Thoracic aorta (tissue), 2 donors: ENCODE results near the gene GSTM4. TPM values are rescaled to one million over a fixed set of nuclear protein-coding genes. Genes with fewer than 3 reads are reported as not detected.
"Not testable (repeated sequence)": the region's sequence is repeated elsewhere in the genome, so short reads cannot be mapped to it uniquely, and the experiment has no call there.

Source experiments
- ATAC-seq: fragments of 150-250 bp; one replicate; pipeline ENCODE4 v1.8.0; 2017; ENCODE audit warnings: low read depth; ENCODE audit not compliant: insufficient number of reproducible peaks, low FRiP score
- DNase-seq: peaks from one replicate; pipeline ENCODE4 v3.0.0-alpha.2; 2020; ENCODE audit warnings: low spot score
- H3K27ac ChIP-seq, 2 donors: fragments of 200-600 bp; sonication (generic); 1 replicate in 1 of 2; 2 replicates in 1 of 2; pipeline ENCODE4 v1.5.1; 2016; ENCODE audit warnings: mild to moderate bottlenecking in 2 of 2, moderate library complexity in 2 of 2
- H3K27me3 ChIP-seq: fragments of 200-600 bp; sonication (generic); replicated peaks from 2 replicates; pipeline ENCODE4 v1.6.0; 2016; ENCODE audit warnings: mild to moderate bottlenecking; ENCODE audit not compliant: insufficient read depth
- H3K36me3 ChIP-seq: fragments of 200-600 bp; sonication (generic); one replicate; pipeline ENCODE4 v1.5.1; 2016
- H3K4me1 ChIP-seq, 2 donors: fragments of 200-600 bp; sonication (generic); 1 replicate in 1 of 2; 2 replicates in 1 of 2; pipeline versions ENCODE4 v1.5.1 to v1.6.0; 2016; ENCODE audit warnings: low read depth in 2 of 2, mild to moderate bottlenecking in 1 of 2; ENCODE audit not compliant: control insufficient read depth in 1 of 2
- H3K4me3 ChIP-seq: fragments of 200-600 bp; sonication (generic); 2 replicates; pipeline ENCODE4 v1.5.1; 2016; ENCODE audit warnings: mild to moderate bottlenecking
- H3K9me3 ChIP-seq: fragments of 200-600 bp; sonication (generic); 2 replicates; pipeline ENCODE4 v1.5.1; 2016
- CTCF ChIP-seq: fragments of 200-600 bp; sonication (generic); IDR thresholded peaks from one replicate; pipeline ENCODE4 v1.5.1; 2019; ENCODE audit warnings: antibody characterized with exemption
- total RNA-seq, 2 donors: library from RNA; depleted of rRNA; stranded (reverse); fragments of >200 nt; gene quantifications; one replicate each; pipeline versions ENCODE4 v1.1.0 to v1.2.3, GENCODE V29; 2016

The GSTM4 gene
- total RNA-seq, 2 donors from 2014 or later: 15.7 to 28.4 TPM

DNA sequence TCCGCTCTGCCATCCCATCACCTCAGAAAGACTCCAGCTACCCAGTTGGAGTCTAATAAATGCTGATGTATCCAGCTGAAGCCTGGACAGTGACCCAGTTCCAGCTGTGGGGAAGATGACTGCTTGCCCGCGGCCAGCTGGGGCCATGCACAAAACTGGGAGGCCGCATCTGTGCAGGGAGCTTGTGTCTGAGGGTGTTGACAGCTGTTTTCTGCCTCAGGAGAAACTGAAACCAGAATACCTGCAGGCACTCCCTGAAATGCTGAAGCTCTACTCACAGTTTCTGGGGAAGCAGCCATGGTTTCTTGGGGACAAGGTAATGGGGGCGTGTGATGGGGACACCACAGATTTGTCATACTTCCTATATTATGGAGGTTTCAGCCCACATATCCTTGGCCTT is 15.2 kb downstream of the GSTM4 start:
- Histone ChIP-seq H3K36me3 (peaks cover 5% of the 10 kb centered on the region), H3K4me1 (peaks cover 6 to 11% of the 10 kb centered on the region in 2 donors), H3K27ac (no peak overlapping the region), H3K27me3 (no peaks in the 10 kb centered on the region), H3K4me3 (no peak overlapping the region), H3K9me3 (no peaks in the 10 kb centered on the region)
- no peak for TF ChIP-seq CTCF
- ATAC-seq: no peak
- no peak for DNase-seq

GRCh38 chr1:109673861-109674260 is 18.0 kb downstream of the GSTM4 start:
- not testable (repeated sequence) for DNase-seq, H3K4me1 ChIP-seq, H3K4me3 ChIP-seq, H3K9me3 ChIP-seq, ATAC-seq, H3K27ac ChIP-seq, H3K27me3 ChIP-seq, H3K36me3 ChIP-seq

DNA sequence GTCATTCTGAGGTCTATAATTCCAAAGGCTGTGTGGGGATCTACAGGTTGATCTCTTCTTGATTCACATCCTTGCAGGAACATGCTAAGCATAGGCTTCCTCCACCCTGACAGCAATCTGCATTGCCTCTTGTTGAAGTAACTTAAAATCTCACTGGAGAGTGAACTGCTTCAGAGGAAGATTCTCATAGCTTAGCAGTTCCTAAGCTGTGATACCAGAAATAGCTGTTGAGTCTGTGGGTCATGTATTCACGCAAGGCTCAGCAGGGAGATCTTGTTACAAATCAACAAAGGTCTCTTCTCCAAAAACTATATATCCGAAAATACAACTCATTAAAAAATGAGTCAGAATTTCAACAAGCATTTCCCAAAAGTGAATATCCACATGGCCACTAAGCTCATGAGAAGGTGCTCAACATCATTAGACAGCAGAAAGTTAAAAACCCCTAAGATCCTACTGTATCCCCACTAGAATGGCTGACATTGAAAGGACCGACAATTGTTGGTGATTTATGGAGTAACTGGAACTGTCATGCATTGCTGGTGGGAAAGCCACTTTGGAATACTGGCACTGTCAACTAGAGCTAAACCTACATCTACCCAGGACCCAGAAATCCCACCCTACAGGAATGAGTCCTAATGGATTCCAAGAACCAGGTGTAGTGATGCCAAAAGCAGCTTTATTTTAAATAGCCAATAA is 20.9 kb downstream of the GSTM4 start:
- DNase-seq, H3K4me3 ChIP-seq, H3K27ac ChIP-seq, H3K36me3 ChIP-seq, H3K9me3 ChIP-seq, ATAC-seq, H3K27me3 ChIP-seq, H3K4me1 ChIP-seq: not testable (repeated sequence)

DNA sequence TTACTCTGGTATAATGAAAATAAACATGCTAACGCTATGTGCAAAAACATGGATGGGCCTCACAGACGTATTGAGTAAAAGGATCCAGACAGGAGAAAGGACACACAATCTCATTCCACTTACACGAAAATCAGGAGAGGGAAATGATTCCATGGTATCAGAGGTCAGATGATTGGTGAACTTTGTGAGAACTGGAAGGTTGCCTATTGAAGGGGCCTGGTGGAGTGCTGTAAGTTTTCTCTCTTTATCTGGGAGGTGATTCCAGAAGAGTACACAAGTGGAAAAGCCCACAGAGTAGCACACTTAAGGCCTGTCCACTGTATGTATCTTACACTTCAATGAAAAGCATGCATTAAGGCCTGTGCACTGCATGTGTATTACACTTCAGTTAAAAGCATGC is 21.6 kb downstream of the GSTM4 start:
- ATAC-seq (no peak), DNase-seq (no peak)
- no peak overlapping the region for H3K4me3 ChIP-seq
- H3K27me3 ChIP-seq: no peaks in the 10 kb centered on the region
- no peaks in the 10 kb centered on the region for H3K9me3 ChIP-seq
- no peak overlapping the region for H3K27ac ChIP-seq
- no peaks in the 10 kb centered on the region for H3K36me3 ChIP-seq
- TF ChIP-seq CTCF: no peak
- no peaks in the 10 kb centered on the region for H3K4me1 ChIP-seq

DNA sequence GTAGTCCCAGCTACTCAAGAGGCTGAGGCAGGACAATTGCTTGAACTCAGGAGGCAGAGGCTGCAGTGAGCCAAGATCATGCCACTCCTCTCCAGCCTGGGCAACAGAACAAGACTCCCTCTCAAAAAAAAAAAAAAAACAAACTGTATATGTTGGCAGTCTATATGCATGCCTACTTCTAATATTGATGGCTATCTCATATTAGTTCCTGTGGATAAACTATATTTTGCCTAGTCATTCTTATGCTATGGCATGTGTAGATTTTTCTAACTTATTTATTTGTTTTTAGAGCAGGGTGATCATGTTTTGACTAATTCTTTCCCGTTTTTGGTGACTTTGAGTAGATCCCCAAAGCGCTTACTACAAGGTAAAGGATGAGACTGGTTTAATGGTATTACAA is 22.7 kb downstream of the GSTM4 start:
- not testable (repeated sequence) for DNase-seq, H3K36me3 ChIP-seq, H3K9me3 ChIP-seq, H3K27me3 ChIP-seq, H3K4me3 ChIP-seq, H3K4me1 ChIP-seq, ATAC-seq, H3K27ac ChIP-seq

DNA sequence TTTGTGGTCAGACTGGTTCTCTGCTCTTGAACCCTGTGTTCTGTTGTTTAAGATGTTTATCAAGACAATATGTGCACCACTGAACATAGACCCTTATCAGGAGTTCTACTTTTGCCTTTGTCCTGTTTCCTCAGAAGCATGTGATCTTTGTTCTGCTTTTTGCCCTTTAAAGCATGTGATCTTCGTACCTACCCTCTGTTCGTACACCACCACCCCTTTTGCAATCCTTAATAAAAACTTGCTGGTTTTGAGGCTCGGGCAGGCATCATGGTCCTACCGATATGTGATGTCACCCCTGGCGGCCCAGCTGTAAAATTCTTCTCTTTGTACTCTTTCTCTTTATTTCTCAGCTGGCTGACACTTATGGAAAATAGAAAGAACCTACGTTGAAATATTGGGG is 28.9 kb downstream of the GSTM4 start:
- not testable (repeated sequence) for DNase-seq

DNA sequence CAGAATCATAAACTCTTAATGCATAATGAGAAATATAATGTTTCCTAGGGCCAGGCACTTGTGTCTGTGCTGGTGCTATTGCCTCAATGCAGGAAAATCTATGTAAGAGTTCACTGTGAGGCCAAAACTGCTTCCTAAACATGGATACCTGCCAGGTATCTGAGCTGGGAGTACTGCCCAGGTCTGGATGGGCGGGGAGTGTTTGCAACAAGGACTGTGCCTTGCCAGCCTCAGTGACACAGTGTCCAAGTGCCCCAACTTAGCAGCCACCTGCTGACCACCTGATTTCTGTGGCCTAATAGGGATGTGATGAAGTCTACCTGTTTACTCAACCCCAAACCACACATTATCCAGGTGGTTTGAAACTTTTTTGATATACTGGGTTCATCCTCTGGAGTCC is 29.5 kb downstream of the GSTM4 start:
- ATAC-seq, DNase-seq, H3K4me1 ChIP-seq, H3K9me3 ChIP-seq, H3K4me3 ChIP-seq, H3K36me3 ChIP-seq, H3K27ac ChIP-seq, H3K27me3 ChIP-seq: not testable (repeated sequence)

More for the DNA sequence above, 28.9 kb downstream of the GSTM4 start:
- not testable (repeated sequence) for H3K27ac ChIP-seq, H3K4me1 ChIP-seq, ATAC-seq, H3K27me3 ChIP-seq, H3K36me3 ChIP-seq, H3K9me3 ChIP-seq, H3K4me3 ChIP-seq

- H3K9me3 ChIP-seq, DNase-seq, H3K4me3 ChIP-seq, ATAC-seq, H3K27ac ChIP-seq, H3K4me1 ChIP-seq, H3K36me3 ChIP-seq, H3K27me3 ChIP-seq: not testable (repeated sequence)
These were observed 30.0 kb downstream of the GSTM4 start for GRCh38 chr1:109685890-109686289.

- H3K27ac ChIP-seq, H3K27me3 ChIP-seq, H3K9me3 ChIP-seq, DNase-seq, ATAC-seq, H3K4me3 ChIP-seq, H3K36me3 ChIP-seq, H3K4me1 ChIP-seq: not testable (repeated sequence)
These were observed 31.2 kb downstream of the GSTM4 start for GRCh38 chr1:109687109-109687508.
